GM23338 (cell line): ENCODE measurements around the gene ARSD. TPM values are rescaled to one million over a fixed set of nuclear protein-coding genes. Genes with fewer than 3 reads are reported as not detected.

Experiments
- ATAC-seq: fragments of 200-7000 bp; cut with Tn5 transposase; 3 replicates; pipeline ENCODE4 v1.9.1; 2020
- DNase-seq: peaks from one replicate; pipeline ENCODE4 v3.0.0-alpha.2; 2015; ENCODE audit warnings: low spot score
- H2AFZ ChIP-seq: fragments of 200-600 bp; sonication (generic); 2 replicates; pipeline ENCODE4 v1.8.0; 2016; ENCODE audit warnings: antibody characterized with exemption, mild to moderate bottlenecking, moderate library complexity
- H3F3A ChIP-seq: fragments of 200-600 bp; sonication (generic); replicated peaks from 2 replicates; pipeline ENCODE4 v1.8.0; 2017; ENCODE audit warnings: antibody characterized with exemption, mixed run types, low read depth
- H3K27ac ChIP-seq: fragments of 200-600 bp; sonication (generic); 2 replicates; pipeline ENCODE4 v1.6.1; 2016; ENCODE audit warnings: low read depth
- H3K27me3 ChIP-seq: fragments of 200-600 bp; sonication (generic); 2 replicates; pipeline ENCODE4 v1.8.0; 2016; ENCODE audit warnings: mild to moderate bottlenecking, mixed run types, moderate library complexity; ENCODE audit not compliant: insufficient read depth
- H3K36me3 ChIP-seq: fragments of 200-600 bp; sonication (generic); 2 replicates; pipeline ENCODE4 v1.8.0; 2016; ENCODE audit warnings: mild to moderate bottlenecking; ENCODE audit not compliant: insufficient read depth
- H3K4me1 ChIP-seq: fragments of 200-600 bp; sonication (generic); 2 replicates; pipeline ENCODE4 v1.8.0; 2016; ENCODE audit warnings: mild to moderate bottlenecking, moderate library complexity; ENCODE audit not compliant: insufficient read depth
- H3K4me2 ChIP-seq: fragments of 200-600 bp; sonication (generic); 2 replicates; pipeline ENCODE4 v1.7.1; 2017; ENCODE audit warnings: mixed run types
- H3K4me3 ChIP-seq: fragments of 200-600 bp; sonication (generic); 2 replicates; pipeline ENCODE4 v1.6.1; 2016; ENCODE audit warnings: mixed run types
- H3K79me2 ChIP-seq: fragments of 200-600 bp; sonication (generic); replicated peaks from 2 replicates; pipeline ENCODE4 v1.8.0; 2017; ENCODE audit warnings: mild to moderate bottlenecking; ENCODE audit not compliant: insufficient read depth
- H3K9me2 ChIP-seq: fragments of 200-600 bp; sonication (generic); 2 replicates; pipeline ENCODE4 v1.8.0; 2017; ENCODE audit not compliant: insufficient read depth
- H4K20me1 ChIP-seq: fragments of 200-600 bp; sonication (generic); replicated peaks from 2 replicates; pipeline ENCODE4 v1.8.0; 2017; ENCODE audit warnings: mild to moderate bottlenecking; ENCODE audit not compliant: insufficient read depth
- H3K27ac Mint-ChIP-seq: 2 replicates; pipeline ENCODE4 v1.8.0; 2020; ENCODE audit warnings: inconsistent platforms, mild to moderate bottlenecking, moderate library complexity, mixed read lengths
- H3K27me3 Mint-ChIP-seq: 3 replicates; pipeline ENCODE4 v1.8.0; 2022; ENCODE audit warnings: low read depth, mild to moderate bottlenecking, moderate library complexity, mixed read lengths, inconsistent platforms; ENCODE audit not compliant: insufficient read depth, poor library complexity
- H3K36me3 Mint-ChIP-seq: 3 replicates; pipeline ENCODE4 v1.8.0; 2021; ENCODE audit warnings: low read depth, mild to moderate bottlenecking, inconsistent platforms, moderate library complexity, mixed read lengths
- H3K4me1 Mint-ChIP-seq: 3 replicates; pipeline ENCODE4 v1.8.0; 2020; ENCODE audit warnings: mild to moderate bottlenecking, inconsistent platforms, mixed read lengths
- H3K4me3 Mint-ChIP-seq: 3 replicates; pipeline ENCODE4 v1.8.0; 2021; ENCODE audit warnings: moderate library complexity, mild to moderate bottlenecking, inconsistent platforms, mixed read lengths
- H3K9me3 Mint-ChIP-seq: 3 replicates; pipeline ENCODE4 v1.8.0; 2020; ENCODE audit warnings: moderate library complexity, mild to moderate bottlenecking, inconsistent platforms, mixed read lengths
- CTCF ChIP-seq, 2 experiments: fragments of 200-600 bp in 1 of 2; sonication (generic) in 1 of 2; conservative IDR thresholded peaks; 2 replicates each; pipeline versions ENCODE4 v1.5.1 to v1.6.1; 2016 to 2017; ENCODE audit warnings: antibody characterized with exemption in 2 of 2, low read depth in 2 of 2, mild to moderate bottlenecking in 2 of 2, moderate library complexity in 1 of 2
- ETS1 ChIP-seq: IDR thresholded peaks from 2 replicates; pipeline ENCODE4 v1.6.1; 2016; ENCODE audit warnings: antibody characterized with exemption
- EZH2 ChIP-seq: fragments of 200-600 bp; sonication (generic); IDR thresholded peaks from one replicate; pipeline ENCODE4 v1.8.0; 2017; ENCODE audit warnings: antibody characterized with exemption, mild to moderate bottlenecking, low read depth; ENCODE audit not compliant: unreplicated experiment
- EZH2phosphoT487 ChIP-seq: fragments of 200-600 bp; sonication (generic); IDR thresholded peaks from one replicate; pipeline ENCODE4 v1.8.1; 2018; ENCODE audit warnings: antibody characterized with exemption; ENCODE audit not compliant: unreplicated experiment
- NANOG ChIP-seq: IDR thresholded peaks from 2 replicates; pipeline ENCODE4 v1.6.1; 2016; ENCODE audit warnings: antibody characterized with exemption, borderline replicate concordance
- POLR2AphosphoS5 ChIP-seq: IDR thresholded peaks from 2 replicates; pipeline ENCODE4 v1.6.1; 2016; ENCODE audit warnings: antibody characterized with exemption, low read depth
- REST ChIP-seq: IDR thresholded peaks from one replicate; pipeline ENCODE4 v1.6.1; 2018; ENCODE audit warnings: antibody characterized with exemption; ENCODE audit not compliant: unreplicated experiment
- ZNF114 ChIP-seq: fragments of 250-450 bp; sonication (Bioruptor Pico); IDR thresholded peaks from 2 replicates; pipeline ENCODE4 v1.5.0; 2020; ENCODE audit warnings: mild to moderate bottlenecking, moderate library complexity
- polyA plus RNA-seq: library from polyadenylated mRNA; unstranded; fragments of >200 nt; fragmentation: Nextera tagmentation; extraction: Ambion mirVana; gene quantifications from 2 replicates; pipeline ENCODE4 v1.2.1, GENCODE V29; 2016
- total RNA-seq: library from RNA; depleted of rRNA; stranded (reverse); fragments of >200 nt; shearing (Covaris generic); gene quantifications from 2 replicates; pipeline ENCODE4 v1.2.3, GENCODE V29; 2014

Gene ARSD
- total and polyA plus RNA-seq, 2 experiments from 2014 or later: 1.3 to 1.7 TPM

GRCh38 chrX:2897311-2897689 is 31.8 kb downstream of the ARSD start (continued):
- no peak for TF ChIP-seq CTCF (conservative IDR thresholded peaks at IDR 0.05; ENCODE audit: low read depth in 2 of 2)
- TF ChIP-seq EZH2phosphoT487: no peak

- H3K9me2 ChIP-seq: no peaks in the 10 kb centered on the region
- H3K36me3 ChIP-seq: no peaks in the 10 kb centered on the region
- H3F3A ChIP-seq: 0 out of 2 replicates have a peak, but pooled peaks cover 3% of the 10 kb centered on the region
- no peak overlapping the region for H3K27ac ChIP-seq
- peaks cover 6% of the 10 kb centered on the region for H3K27me3 Mint-ChIP-seq
- peaks cover 15% of the 10 kb centered on the region for H3K4me1 ChIP-seq
- DNase-seq (no peak), ATAC-seq (no peak)
- no peaks in the 10 kb centered on the region for H4K20me1 ChIP-seq
- H3K4me2 ChIP-seq: no peak overlapping the region
- no peak overlapping the region for H3K4me3 ChIP-seq
- peaks cover 14% of the 10 kb centered on the region for H3K36me3 Mint-ChIP-seq
- no peak overlapping the region for H3K27ac Mint-ChIP-seq
- TF ChIP-seq ZNF114 (CRISPR knock-in tag) (no peak), POLR2AphosphoS5 (no peak)
- H3K4me3 Mint-ChIP-seq: no peak overlapping the region
- no peaks in the 10 kb centered on the region for H3K27me3 ChIP-seq
- no peak overlapping the region for H2AFZ ChIP-seq
- no peaks in the 10 kb centered on the region for H3K9me3 Mint-ChIP-seq
- H3K4me1 Mint-ChIP-seq: peaks cover 37% of the 10 kb centered on the region
- H3K79me2 ChIP-seq: no peaks in the 10 kb centered on the region
Measured at GRCh38 chrX:2894885-2895292, 34.2 kb downstream of the ARSD start.

- H3K27me3 Mint-ChIP-seq: peaks cover 8% of the 10 kb centered on the region
- no peaks in the 10 kb centered on the region for H3K9me2 ChIP-seq
- H3K4me1 Mint-ChIP-seq: peaks cover 44% of the 10 kb centered on the region
- H3F3A ChIP-seq: 0 out of 2 replicates have a peak, but pooled peaks cover 3% of the 10 kb centered on the region
- H3K79me2 ChIP-seq: no peaks in the 10 kb centered on the region
- H3K4me1 ChIP-seq: peaks cover 10% of the 10 kb centered on the region
- no peaks in the 10 kb centered on the region for H3K9me3 Mint-ChIP-seq
- H3K36me3 ChIP-seq: no peaks in the 10 kb centered on the region
- no peaks in the 10 kb centered on the region for H4K20me1 ChIP-seq
- ATAC-seq: no peak
- no peak for DNase-seq
- no peak overlapping the region for H2AFZ ChIP-seq
- H3K27ac ChIP-seq: no peak overlapping the region
- H3K4me2 ChIP-seq: no peak overlapping the region
- TF ChIP-seq POLR2AphosphoS5: no peak
- no peak for TF ChIP-seq ETS1
- no peak for TF ChIP-seq REST
- no peak for TF ChIP-seq CTCF (conservative IDR thresholded peaks at IDR 0.05; ENCODE audit: low read depth in 2 of 2)
- no peak for TF ChIP-seq NANOG
- no peak for TF ChIP-seq EZH2
- H3K27me3 ChIP-seq: no peaks in the 10 kb centered on the region
- H3K4me3 ChIP-seq: no peak overlapping the region
- H3K27ac Mint-ChIP-seq: no peak overlapping the region
- no peak overlapping the region for H3K4me3 Mint-ChIP-seq
- H3K36me3 Mint-ChIP-seq: peaks cover 14% of the 10 kb centered on the region
Measured at GRCh38 chrX:2892816-2893215, 36.3 kb downstream of the ARSD start.
